Left cardiac atrium (tissue), 4 donors: ENCODE measurements around the gene IGSF9. TPM values are rescaled to one million over a fixed set of nuclear protein-coding genes. Genes with fewer than 3 reads are reported as not detected.

Experiments used
- ATAC-seq, 2 donors: fragments of 200-7000 bp; cut with Tn5 transposase; one replicate each; pipeline ENCODE4 v1.9.1; 2020; ENCODE audit warnings: mild to moderate bottlenecking in 2 of 2, moderate library complexity in 2 of 2
- DNase-seq: peaks from one replicate; pipeline ENCODE4 v3.0.0-alpha.2; 2020
- intact Hi-C, 2 donors: fragments of 100-400 bp; cut with DNase I; formaldehyde crosslinking; loops; one replicate each; pipeline versions ENCODE4 v1.14.1 to v1.15.1; 2022 to 2023
- microRNA-seq, 2 donors: library from miRNA; unstranded; fragments of <30 nt; microRNA quantifications; one replicate each; pipeline ENCODE4 v1.2.0, GENCODE V29; 2020
- total RNA-seq, 2 donors: library from RNA; stranded (reverse); fragmentation: NEBNext Ultra II Directional; extraction: Animal tissue kit (Norgen Biotek cat#: 25700); gene quantifications; one replicate each; pipeline ENCODE4 v1.2.1, GENCODE V29; 2021
- donor health status: DM: no; HTN: yes; CAD: no.
- donor health status: DM: no; HTN: yes; CAD: no; lungs with severe emphysema.
- donor health status: DM: yes; HTN: yes; CAD: no.
- donor health status: Dilated cardiomyopathy.

Gene IGSF9
- total RNA-seq, 2 donors from 2014 or later: 1.4 to 3.3 TPM

DNA sequence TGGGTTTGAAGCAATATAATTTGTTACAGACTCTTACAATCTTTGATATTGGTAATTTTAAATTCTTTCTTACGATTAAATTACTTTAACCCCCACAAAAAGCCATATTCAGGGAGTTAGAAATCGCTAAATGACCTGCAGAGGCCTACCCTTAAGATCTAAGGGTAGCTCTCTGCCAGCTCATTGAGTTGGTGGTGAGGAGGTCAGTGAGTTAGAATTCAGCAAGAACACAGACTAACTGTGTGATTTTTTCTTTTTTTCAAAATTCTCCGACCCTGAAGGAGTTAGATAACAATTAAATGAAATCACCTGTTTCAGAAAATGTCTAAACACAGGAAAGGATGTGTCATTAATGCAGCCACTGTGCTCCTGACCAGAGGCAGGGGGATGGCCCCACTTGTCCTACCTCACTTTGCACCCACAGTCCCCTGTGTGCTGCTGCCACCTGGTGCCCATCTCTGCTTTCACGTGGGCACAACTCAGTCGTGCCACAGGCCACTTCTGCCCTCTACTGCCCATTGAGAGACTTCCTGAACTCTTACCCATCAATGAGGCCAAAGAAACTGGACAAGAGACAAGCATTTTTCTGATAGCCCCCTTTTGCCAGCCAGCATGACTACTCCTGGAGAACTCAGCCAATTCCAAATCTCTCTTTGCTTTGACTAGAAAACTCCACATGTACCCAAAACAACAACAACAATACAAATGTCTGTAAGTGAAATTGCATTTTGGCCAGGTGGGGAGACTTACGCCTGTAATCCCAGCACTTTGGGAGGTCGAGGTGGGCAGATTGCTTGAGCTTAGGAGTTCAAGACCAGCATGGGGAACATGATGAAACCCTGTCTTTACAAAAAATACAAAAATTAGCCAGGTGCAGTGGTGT, 53.9 kb downstream of the IGSF9 start:
- intact Hi-C loops: loop anchor here (1.0 to 5.0 kb wide), 3 partner anchors 89 to 109 kb away; partner anchors contain the start of genes DUSP23 (in 1 of the 2) and FCRL6 (in 1 of the 2)

DNA sequence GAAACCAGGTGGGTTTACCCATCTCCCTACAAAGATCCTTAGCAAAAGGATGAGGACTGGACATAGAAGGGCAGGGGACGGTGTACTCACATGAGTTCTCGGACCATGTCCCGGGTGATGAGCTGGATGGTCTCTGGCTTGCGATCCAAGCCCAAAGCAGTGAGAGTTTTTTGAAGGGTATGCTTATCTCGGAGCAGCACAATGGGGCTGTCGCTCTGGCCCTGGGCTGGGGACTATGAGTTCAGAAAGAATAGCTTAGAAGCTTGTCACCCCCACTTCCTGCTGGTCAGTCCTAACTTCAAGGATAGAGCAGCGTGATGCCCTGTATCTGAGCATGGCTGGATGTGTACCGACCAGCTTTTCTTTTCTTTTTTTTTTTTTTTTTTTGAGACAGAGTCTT, 55.0 kb downstream of the IGSF9 start:
- no peak for DNase-seq
- intact Hi-C loops: loop anchor here (5.0 kb wide), 2 partner anchors 88 to 108 kb away; partner anchors contain the start of genes DUSP23 (in 1 of the 2) and FCRL6 (in 1 of the 2)
- peak in 1 of 2 donors; percentile 8 for ATAC-seq

More for the DNA sequence above, 53.9 kb downstream of the IGSF9 start:
- DNase-seq: peak; percentile 87
- peak; percentile 88 to 94 for ATAC-seq

DNA sequence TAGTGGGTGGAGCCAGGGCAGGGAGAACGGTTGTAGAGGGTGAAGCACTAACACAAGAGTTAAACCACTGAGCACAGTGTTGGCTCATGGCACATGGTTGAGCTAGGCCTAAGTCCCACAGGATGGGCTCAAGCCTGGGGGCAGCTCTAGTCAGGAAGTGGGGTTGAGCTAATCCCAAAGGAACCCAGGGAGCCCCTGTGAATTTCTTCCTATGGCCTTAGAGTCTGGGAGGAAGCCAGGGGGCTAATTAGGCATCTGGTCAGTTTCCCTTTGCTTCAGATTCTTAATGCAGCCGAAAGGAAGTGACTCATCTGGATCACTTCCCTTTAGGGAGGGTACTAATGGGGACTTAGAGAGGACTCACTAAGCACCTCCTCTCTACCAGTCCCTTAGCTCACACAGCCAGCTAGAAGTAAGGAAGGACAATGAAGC, 55.6 kb downstream of the IGSF9 start:
- DNase-seq (peak; percentile 49), ATAC-seq (peak; percentile 83 to 93)
- intact Hi-C loops: loop anchor here (5.0 kb wide), 2 partner anchors 88 to 108 kb away; partner anchors contain the start of genes DUSP23 (in 1 of the 2) and FCRL6 (in 1 of the 2)

DNA sequence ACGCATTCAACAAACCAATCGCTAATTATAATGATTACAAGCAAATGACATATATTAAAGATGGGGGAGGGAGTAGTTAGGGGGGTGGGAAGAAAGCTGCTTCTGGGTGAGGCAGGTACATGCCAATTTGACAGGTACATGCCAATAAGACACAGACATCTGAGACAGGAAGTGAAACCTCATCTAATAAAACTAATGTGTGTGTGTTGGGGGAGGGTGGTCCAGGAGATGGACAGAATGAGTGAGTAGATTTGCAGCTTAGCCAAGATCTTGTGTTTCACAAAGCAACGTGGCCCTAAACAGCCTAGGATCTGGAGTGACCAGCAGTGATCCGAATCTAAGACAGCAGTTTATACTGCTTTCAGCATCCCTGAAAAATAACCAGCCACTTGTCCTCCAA, 56.2 kb downstream of the IGSF9 start:
- ATAC-seq (no peak), DNase-seq (no peak)
- intact Hi-C loops: no loop called here

DNA sequence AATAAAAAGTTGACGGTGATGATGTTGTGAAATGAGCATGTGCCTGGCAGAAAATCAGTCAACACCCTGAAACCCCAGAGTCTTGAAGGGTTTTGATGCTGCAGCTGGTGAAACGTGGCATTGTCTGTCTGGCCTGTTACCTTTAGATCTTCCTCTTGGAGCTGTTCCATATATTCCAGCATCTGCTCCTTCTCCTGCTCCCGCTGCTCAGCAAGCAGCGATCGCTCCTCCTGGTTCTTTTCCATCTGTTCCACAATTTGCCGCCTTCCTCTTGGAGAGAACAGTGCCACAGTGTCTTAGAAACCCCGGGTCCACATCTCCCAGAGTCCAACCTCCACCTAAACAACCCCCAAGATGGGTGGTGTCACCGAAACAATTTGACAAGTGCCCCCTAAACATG, 61.1 kb downstream of the IGSF9 start:
- ATAC-seq: no peak
- intact Hi-C loops: no loop called here
- DNase-seq: no peak

DNA sequence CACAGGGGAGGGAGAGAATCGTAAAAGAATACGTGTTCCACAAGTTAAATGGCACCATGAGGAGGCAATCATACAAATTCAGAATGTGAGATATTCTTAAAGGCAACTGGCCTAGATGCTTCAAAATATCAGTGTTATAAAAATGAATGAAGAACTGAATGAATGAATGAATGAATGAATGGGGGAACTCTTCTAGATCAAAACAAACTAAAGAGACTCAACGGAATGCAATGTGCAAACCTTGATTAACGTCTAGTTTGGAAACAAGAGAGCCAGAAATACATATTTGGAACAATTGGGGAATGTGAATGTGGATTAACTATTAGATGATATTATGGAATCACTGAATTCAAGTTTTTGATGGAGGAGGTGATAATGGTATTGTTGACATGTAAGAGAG, 62.3 kb downstream of the IGSF9 start:
- ATAC-seq (no peak), DNase-seq (no peak)
- intact Hi-C loops: no loop called here

DNA sequence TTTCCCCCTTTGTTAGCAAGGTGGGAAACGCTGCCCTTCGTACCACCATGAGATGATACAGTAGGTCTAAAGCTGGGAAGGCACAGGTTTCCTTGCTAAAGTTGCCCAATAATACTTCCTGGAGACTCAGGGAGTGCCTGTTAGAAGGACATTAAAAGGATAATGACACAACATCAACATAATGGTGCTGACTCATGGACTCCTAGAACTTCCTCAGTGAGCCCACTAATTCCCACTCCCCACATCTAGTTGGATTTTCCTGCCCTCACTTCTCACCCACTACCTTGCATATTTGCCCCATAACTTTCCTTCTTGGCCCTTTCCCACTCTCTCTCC, 62.9 kb downstream of the IGSF9 start:
- intact Hi-C loops: no loop called here
- ATAC-seq (no peak), DNase-seq (no peak)

DNA sequence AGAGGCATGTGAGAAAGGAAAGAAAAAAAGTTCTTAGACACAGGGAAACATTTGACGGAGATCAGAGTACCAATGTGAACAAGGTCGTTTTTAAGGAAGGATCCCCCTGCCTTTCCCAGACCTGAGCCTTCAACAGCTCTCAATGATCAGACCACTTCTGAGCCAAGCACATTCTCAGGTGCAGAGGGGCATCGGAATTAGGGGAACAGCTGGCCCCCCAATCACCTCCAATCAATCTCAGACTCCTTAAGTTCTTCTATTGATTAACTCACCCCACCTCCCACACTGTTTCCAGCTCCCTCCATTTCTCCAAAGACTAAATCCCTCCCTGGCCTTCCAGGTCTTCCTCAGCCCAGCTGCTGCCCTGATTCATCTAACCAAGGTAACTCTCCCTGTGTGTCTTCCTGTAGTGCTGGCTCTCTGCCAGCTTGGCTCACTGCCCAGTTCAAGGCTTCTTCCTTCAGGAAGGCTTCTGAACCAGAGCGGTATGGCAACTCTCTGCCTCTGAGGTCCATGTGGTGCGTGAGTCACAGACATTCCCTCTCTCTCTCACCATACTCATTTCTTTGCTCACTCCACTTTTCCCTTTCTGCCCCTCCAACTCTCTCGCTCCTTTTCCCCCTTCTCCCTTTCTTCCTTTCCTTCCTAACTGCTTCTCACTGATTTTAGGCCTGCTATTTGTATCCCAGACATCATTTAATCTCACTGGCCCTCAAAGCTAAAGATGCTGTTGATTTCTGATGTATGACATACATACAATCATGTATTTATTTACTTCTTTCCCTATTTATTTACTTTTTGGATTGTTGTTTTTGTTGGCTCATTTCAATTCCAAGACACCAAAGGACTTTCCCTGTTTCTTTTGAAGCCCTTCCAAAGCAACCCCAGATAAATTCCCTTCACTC, 63.5 kb downstream of the IGSF9 start:
- intact Hi-C loops: no loop called here

DNA sequence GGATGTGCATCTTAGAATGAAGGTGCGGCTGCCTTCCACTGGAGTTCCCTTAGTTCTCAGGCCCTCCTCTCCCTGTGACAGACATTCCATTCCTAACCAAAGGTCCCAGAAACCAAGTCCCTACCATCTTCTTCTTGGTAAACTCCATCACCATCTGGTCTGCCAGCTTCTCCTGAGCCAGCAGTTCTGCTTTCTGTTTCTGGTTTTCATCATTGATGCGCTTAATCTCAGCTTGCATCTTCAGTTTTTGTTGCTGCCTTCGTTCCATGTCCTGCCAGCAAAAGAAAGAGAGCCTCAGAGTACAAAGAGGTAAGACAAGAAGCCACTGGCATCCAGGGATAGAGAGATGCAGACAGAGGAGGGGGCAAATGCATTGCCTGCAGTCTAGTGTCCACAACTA, 65.0 kb downstream of the IGSF9 start:
- DNase-seq: no peak
- intact Hi-C loops: no loop called here
- ATAC-seq: no peak

More for the DNA sequence above, 63.5 kb downstream of the IGSF9 start:
- DNase-seq (peak; percentile 77), ATAC-seq (peak; percentile 44 to 93)

DNA sequence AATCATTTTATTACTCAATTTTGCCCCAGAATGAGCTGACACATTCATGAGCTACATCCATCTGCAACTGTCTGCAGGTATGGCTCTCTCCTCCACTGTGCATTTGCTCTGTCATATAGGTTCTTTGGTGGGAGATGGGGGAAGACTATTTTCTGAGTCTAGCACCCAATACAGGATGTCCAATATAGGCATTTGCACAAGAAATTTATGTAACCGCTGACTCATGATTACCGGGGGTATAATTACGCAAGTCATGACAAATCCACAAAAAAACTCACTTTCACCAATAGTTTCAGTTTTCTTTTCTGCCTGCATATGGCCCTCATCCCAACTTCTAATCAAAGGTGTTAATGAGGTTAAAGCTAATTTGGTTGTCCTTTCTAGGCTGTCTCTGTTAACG, 65.4 kb downstream of the IGSF9 start:
- ATAC-seq (peak in 1 of 2 donors; percentile 37), DNase-seq (no peak)
- intact Hi-C loops: no loop called here

DNA sequence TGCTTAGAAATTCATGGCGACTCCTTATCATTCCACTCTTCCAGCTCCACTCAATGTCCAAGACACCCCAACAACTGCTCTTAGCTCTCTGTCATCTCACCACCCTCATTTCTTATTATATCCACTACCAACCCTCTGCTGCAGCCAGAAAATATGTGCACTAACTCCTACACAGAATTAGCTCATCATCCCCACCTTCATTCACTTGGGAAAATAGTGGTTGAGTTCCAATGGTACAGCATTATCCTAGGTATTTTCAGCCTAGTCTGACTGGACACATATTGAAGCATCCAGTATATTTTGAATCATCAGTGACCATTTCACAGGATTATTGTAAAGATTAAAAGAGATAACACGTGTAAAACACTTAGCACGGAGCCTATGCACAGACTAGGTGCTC, 66.3 kb downstream of the IGSF9 start:
- DNase-seq (no peak), ATAC-seq (no peak)
- intact Hi-C loops: no loop called here

DNA sequence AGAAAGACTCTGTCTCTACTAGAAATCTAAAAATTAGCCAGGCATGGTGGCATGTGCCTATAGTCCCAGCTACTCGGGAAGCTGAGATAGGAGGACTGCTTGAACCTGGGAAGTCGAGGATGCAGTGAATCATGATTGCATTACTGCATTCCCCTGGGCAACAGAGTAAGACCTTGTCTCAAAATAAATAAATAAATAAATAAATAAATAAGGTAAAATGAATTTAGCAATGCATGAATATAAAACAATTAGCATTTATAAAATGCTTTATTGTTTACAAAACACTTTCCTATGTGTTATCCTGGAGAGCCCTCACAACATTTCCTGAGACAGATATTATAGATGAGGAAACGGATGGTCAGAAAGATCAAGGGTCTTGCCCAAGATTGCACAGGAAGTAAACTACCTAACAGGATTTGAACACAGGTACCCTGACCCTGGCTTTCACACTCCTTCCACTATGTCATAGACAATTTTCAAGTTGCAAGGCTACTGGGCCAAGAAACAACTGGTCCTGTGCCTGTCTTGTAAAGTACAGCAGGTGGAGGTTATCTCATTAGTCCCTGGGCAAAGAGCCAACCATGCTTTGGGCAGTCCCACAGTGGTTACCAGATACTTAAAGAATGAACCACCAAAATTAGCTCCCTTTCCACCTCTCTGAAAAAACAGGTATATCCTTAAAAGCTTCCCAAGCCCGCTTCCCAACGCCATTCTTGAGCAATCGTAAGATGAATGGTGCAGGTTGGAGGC, 67.5 kb downstream of the IGSF9 start:
- no peak for ATAC-seq
- intact Hi-C loops: no loop called here
- DNase-seq: no peak

Small RNAs within 50 kb of the gene (microRNA-seq; reads per million reads assigned to microRNA genes)
- gene MIR4259: 0 reads per million in 2 donors

Other genes with a start within 250 kb of the IGSF9 start
- not detected for gene CRP, start 231.0 kb downstream of the IGSF9 start, total RNA-seq
- gene DUSP23, start 164.7 kb downstream of the IGSF9 start, total RNA-seq: 10 to 100 TPM; 25.4 to 36.0 TPM
- 1 to 10 TPM in 1 of 2 donors, under 1 TPM in 1; 0.21 to 1.1 TPM for gene FCRL6, start 143.3 kb downstream of the IGSF9 start, total RNA-seq
- gene SLAMF8, start 118.7 kb downstream of the IGSF9 start, total RNA-seq: 1 to 10 TPM; 2.4 to 4.4 TPM
- gene VSIG8, start 83.0 kb downstream of the IGSF9 start, total RNA-seq: not detected
- gene CFAP45, start 45.4 kb downstream of the IGSF9 start, total RNA-seq: 1 to 10 TPM; 1.6 to 2.0 TPM
- gene TAGLN2, start 20.1 kb downstream of the IGSF9 start, total RNA-seq: 100 to 1,000 TPM; 201 to 276 TPM
- under 1 TPM in 1 of 2 donors, not detected in 1; 0.35 TPM for gene SLAMF9, start 8.6 kb upstream of the IGSF9 start, total RNA-seq
- 1 to 10 TPM; 3.3 to 3.4 TPM for gene PIGM, start 86.4 kb upstream of the IGSF9 start, total RNA-seq
- gene KCNJ10, start 124.5 kb upstream of the IGSF9 start, total RNA-seq: under 1 TPM; 0.05 to 0.15 TPM
- gene KCNJ9, start 135.9 kb upstream of the IGSF9 start, total RNA-seq: under 1 TPM in 1 of 2 donors, not detected in 1; 0.06 TPM
- 10 to 100 TPM; 18.8 to 22.1 TPM for gene IGSF8, start 153.0 kb upstream of the IGSF9 start, total RNA-seq
- gene ATP1A2, start 170.1 kb upstream of the IGSF9 start, total RNA-seq: 100 to 1,000 TPM; 114 to 176 TPM
- gene ATP1A4, start 206.0 kb upstream of the IGSF9 start, total RNA-seq: under 1 TPM in 1 of 2 donors, not detected in 1; 0.13 TPM
- gene CASQ1, start 245.0 kb upstream of the IGSF9 start, total RNA-seq: 10 to 100 TPM; 10.5 to 21.8 TPM